HEK293T (cell line): ENCODE results near the gene CELSR2.

Experiments used
- CTCF ChIA-PET: fragments of 350-600 bp; formaldehyde crosslinking; extraction: SDS; loops from one replicate; lab custom pipeline; 2021; ENCODE audit warnings: antibody characterized with exemption, inconsistent platforms; lab: Yijun Ruan, JAX
- POLR2A ChIA-PET: fragments of 350-600 bp; formaldehyde crosslinking; extraction: SDS; loops from one replicate; lab custom pipeline; 2020; ENCODE audit warnings: antibody characterized with exemption, inconsistent platforms; lab: Yijun Ruan, JAX
- DNase-seq: peaks from one replicate; pipeline ENCODE4 v3.0.0; 2012; ENCODE audit warnings: mixed read lengths; ENCODE audit errors: extremely low spot score
- ARNT ChIP-seq: fragments of 450-650 bp; IDR thresholded peaks from 2 replicates; pipeline ENCODE4 v1.6.1; 2017; ENCODE audit warnings: mild to moderate bottlenecking
- BHLHE40 ChIP-seq: fragments of 450-650 bp; IDR thresholded peaks from 2 replicates; pipeline ENCODE4 v1.6.1; 2016; ENCODE audit warnings: mild to moderate bottlenecking, moderate library complexity, borderline replicate concordance
- CTBP1 ChIP-seq: fragments of 450-650 bp; IDR thresholded peaks from 2 replicates; pipeline ENCODE4 v1.6.1; 2016; ENCODE audit warnings: borderline replicate concordance
- ELF4 ChIP-seq: fragments of 450-650 bp; IDR thresholded peaks from 2 replicates; pipeline ENCODE4 v1.6.1; 2017; ENCODE audit warnings: antibody characterized with exemption
- FOXA1 ChIP-seq: fragments of 450-650 bp; IDR thresholded peaks from 2 replicates; pipeline ENCODE4 v1.6.1; 2016; ENCODE audit warnings: mild to moderate bottlenecking
- FOXK2 ChIP-seq: fragments of 450-650 bp; IDR thresholded peaks from 2 replicates; pipeline ENCODE4 v1.6.1; 2016; ENCODE audit warnings: mild to moderate bottlenecking
- FOXM1 ChIP-seq: fragments of 450-650 bp; IDR thresholded peaks from 2 replicates; pipeline ENCODE4 v1.6.1; 2017; ENCODE audit warnings: mild to moderate bottlenecking, borderline replicate concordance
- HDGF ChIP-seq: fragments of 450-650 bp; IDR thresholded peaks from 2 replicates; pipeline ENCODE4 v1.6.1; 2017; ENCODE audit warnings: antibody characterized with exemption, borderline replicate concordance
- L3MBTL2 ChIP-seq: fragments of 450-650 bp; conservative IDR thresholded peaks from 2 replicates; pipeline ENCODE4 v1.6.1; 2016; ENCODE audit warnings: mild to moderate bottlenecking
- LEF1 ChIP-seq: fragments of 450-650 bp; IDR thresholded peaks from 2 replicates; pipeline ENCODE4 v1.6.1; 2017; ENCODE audit warnings: mild to moderate bottlenecking, borderline replicate concordance
- NFRKB ChIP-seq: fragments of 450-650 bp; IDR thresholded peaks from 2 replicates; pipeline ENCODE4 v1.6.1; 2016; ENCODE audit warnings: mild to moderate bottlenecking, moderate library complexity
- SP1 ChIP-seq: fragments of 450-650 bp; IDR thresholded peaks from 2 replicates; pipeline ENCODE4 v1.6.1; 2017
- SUZ12 ChIP-seq: fragments of 450-650 bp; IDR thresholded peaks from 2 replicates; pipeline ENCODE4 v1.6.1; 2016; ENCODE audit warnings: mild to moderate bottlenecking
- TARDBP ChIP-seq: fragments of 450-650 bp; IDR thresholded peaks from 2 replicates; pipeline ENCODE4 v1.6.1; 2016
- ZNF384 ChIP-seq: fragments of 450-650 bp; IDR thresholded peaks from 2 replicates; pipeline ENCODE4 v1.6.1; 2016
- TF ChIP-seq, protein P1 (sequence below): fragments of 450-650 bp; IDR thresholded peaks from 2 replicates; pipeline ENCODE4 v1.6.1; 2016

CELSR2 gene

DNA sequence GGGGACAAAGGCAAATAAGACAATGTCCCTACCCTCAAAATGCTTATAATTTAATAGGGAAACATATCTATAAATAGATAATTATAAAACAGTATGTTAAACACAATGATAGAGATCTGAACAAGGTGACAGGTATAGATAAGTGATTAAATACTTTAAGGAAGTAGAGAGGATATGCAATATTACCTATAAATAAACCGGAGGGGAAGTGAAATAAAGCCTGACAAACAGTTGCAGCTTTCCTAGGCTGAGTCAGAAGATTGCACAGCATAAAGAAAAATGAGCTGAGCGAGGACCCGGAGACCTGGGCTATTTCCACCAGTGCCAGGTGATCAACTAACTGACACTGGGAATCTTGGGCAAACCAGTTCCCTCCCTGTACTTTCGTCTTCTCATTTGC lies 45.1 kb downstream of the CELSR2 start:
- CTCF ChIA-PET: no interaction called here
- no peak for DNase-seq
- POLR2A ChIA-PET: no interaction called here
- TF ChIP-seq FOXK2: no peak
- no peak for TF ChIP-seq SP1
- TF ChIP-seq NFRKB: no peak
- TF ChIP-seq BHLHE40: no peak
- no peak for TF ChIP-seq ZNF384

DNA sequence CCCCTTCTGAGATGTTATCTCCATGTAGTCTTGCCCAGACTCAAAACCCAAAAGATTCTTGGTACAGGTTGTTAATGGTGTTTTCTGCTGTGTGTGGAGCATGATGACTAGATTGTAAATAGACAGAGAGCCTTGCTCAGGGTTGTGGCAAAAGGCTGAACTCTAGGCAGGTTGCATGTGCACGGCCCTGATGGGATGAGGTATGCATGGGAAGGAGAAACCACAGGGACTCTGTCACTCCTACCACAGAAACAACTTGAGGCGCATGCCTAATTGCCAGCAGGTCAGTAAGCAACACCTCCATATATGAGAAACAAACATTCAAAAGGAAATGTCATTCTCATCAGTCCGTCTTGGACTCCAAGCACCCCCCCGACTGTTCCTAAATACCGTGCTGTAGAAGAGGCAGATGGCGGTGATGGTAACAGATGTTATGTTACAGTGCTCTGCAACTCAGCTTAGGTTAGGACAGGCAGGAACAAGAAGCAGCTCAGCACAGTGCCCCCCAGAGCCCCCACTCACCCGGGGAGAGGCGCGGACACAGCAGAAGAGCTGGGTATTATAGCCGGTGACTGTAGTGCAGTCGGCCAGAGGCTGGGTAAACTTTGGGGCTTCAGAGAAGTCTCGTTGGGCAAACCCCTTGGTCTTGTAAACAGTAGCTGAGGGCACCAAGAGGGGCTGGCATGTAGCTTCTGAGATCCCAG lies 46.5 kb downstream of the CELSR2 start:
- DNase-seq: no peak
- POLR2A ChIA-PET: interaction anchor here (1.2 to 2.5 kb wide), 3 partner anchors 11 to 102 kb away, joined by 3 to 13 read pairs (median 4); partner anchors contain the start of genes PSRC1 and SORT1
- no peak for TF ChIP-seq L3MBTL2
- TF ChIP-seq HDGF: no peak
- TF ChIP-seq TARDBP: no peak
- TF ChIP-seq CTBP1: no peak
- no peak for TF ChIP-seq FOXA1
- TF ChIP-seq FOXK2: no peak
- no peak for TF ChIP-seq FOXM1
- no peak for TF ChIP-seq LEF1
- no peak for TF ChIP-seq SUZ12
- TF ChIP-seq, protein P1, sequence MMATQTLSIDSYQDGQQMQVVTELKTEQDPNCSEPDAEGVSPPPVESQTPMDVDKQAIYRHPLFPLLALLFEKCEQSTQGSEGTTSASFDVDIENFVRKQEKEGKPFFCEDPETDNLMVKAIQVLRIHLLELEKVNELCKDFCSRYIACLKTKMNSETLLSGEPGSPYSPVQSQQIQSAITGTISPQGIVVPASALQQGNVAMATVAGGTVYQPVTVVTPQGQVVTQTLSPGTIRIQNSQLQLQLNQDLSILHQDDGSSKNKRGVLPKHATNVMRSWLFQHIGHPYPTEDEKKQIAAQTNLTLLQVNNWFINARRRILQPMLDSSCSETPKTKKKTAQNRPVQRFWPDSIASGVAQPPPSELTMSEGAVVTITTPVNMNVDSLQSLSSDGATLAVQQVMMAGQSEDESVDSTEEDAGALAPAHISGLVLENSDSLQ: no peak
- no peak for TF ChIP-seq NFRKB
- no peak for TF ChIP-seq ARNT
- TF ChIP-seq BHLHE40: no peak
- TF ChIP-seq ZNF384: no peak
- CTCF ChIA-PET: no interaction called here

DNA sequence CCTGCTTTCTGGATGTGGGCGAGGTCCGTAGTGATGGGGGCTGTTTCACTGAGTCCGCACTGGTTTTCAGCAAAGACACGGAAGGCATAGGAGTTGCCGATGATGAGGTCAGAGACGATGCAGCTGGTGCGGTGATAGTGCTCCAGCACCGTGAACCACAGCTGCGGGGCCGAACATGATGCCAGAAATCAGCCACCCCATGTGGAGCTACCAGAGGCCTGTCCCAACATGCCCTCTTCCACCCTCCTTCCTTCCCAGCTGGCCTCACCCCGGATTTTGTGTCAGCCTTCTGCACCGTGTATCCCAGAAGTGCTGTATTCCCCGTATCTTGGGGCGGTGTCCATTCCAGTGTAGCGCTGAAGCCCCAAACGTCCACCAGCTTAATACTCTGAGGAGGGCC lies 47.4 kb downstream of the CELSR2 start:
- POLR2A ChIA-PET: interaction anchor here (1.2 to 2.5 kb wide), 3 partner anchors 12 to 101 kb away, joined by 3 to 13 read pairs (median 4); partner anchors contain the start of genes PSRC1 and SORT1
- CTCF ChIA-PET: no interaction called here
- DNase-seq: no peak
- TF ChIP-seq ELF4 (no peak), FOXM1 (no peak), BHLHE40 (no peak), FOXK2 (no peak), SP1 (no peak), NFRKB (no peak), ZNF384 (no peak), ARNT (no peak), TARDBP (no peak), FOXA1 (no peak), HDGF (no peak), SUZ12 (no peak), LEF1 (no peak), L3MBTL2 (no peak), CTBP1 (no peak)
- TF ChIP-seq, protein P1: no peak

DNA sequence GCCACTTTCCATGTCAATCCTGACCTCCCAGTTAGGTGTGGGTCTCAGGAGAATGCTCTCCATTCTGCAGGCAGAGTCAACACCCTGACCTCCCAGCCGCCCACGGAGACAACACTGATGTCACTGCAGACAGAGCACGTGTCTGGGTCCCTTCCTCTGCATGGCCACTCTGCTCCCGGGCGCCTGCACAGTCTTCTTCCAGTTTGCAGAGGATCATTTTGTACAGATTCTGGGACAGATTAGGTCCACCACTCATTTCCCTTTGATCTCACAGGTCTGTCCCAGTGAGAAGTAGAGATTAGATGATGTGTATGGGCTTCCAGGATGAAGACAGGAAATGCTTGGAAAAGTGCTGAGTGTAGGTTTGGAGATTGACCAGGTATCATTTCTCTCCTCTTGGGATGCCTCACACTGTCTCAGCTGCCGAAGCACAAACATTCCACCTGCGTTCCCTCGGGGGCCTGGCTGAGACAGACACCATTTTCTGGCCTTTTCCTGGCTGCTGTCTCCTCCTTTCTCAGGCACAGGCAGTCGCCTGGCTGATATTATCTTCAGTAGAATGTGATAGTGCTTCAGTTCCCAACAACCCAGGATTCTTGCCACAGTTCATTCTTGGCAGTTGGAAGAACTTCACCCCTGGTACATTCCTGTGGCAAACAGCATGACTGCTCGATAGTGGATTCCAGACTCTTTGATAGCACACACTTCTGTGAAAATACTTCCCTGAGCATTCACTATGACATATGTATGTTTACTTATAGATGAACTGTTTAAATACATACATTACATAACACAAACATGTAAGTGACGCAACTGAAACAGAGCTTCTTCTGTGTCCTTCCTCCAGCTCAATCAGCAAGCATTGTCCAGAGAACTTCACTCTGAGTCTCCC lies 49.6 kb downstream of the CELSR2 start:
- CTCF ChIA-PET: no interaction called here
- POLR2A ChIA-PET: no interaction called here

DNA sequence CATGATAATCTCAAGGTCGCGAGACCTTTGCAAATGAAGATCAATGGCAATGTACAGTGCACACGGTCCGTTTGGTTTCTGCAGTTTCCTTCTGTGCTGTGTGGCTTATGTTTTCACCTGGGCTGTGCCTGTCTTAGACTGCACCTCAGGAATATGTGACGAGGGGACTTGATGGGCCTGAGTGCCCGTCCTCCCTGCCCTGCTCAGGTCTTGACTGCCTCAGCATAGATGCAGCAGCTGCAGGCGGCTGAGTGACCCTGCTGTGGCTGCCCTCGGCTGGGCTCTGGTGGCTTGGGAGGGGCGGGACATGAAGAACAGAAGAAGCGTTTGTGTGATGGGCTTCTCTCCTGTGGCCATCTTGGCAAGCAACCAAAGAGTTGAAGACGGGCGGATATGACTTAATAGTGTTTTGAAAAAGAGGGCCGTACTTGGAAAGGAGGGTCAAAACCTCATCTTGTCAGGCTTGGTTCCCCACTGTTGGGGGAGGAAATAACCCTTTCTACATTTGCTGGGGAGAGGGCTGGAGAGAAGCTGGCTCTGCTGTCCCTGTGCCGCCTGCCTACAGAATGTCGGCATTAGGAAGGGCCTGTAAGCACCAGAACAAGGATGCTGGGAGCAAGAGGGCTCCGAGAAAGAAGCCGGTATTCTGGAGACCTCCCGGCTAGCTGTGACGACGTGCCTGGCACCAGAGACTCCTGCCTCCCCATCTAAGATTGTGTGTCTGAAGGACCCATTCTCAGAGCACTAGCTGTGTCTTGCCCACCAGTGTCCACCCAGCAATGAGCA lies 50.4 kb downstream of the CELSR2 start:
- ChIA-PET CTCF (no interaction called here), POLR2A (no interaction called here)
- no peak for DNase-seq

More for the DNA sequence above, 49.6 kb downstream of the CELSR2 start:
- TF ChIP-seq TARDBP: no peak
- TF ChIP-seq L3MBTL2: peak; percentile 52; the same call in 1 of the 2 replicates
- no peak for TF ChIP-seq SP1
- no peak for TF ChIP-seq ELF4
- DNase-seq: no peak

More for the DNA sequence above, 50.4 kb downstream of the CELSR2 start:
- TF ChIP-seq TARDBP (no peak), FOXK2 (no peak), L3MBTL2 (no peak), CTBP1 (no peak), NFRKB (no peak), HDGF (no peak), LEF1 (no peak), SUZ12 (no peak), SP1 (no peak)
- TF ChIP-seq, protein P1: no peak
